Epidermal melanocyte (primary cell): ENCODE measurements around the gene CEPT1.

Experiments
- DNase-seq: peaks from one replicate; pipeline ENCODE4 v3.0.0; 2011; ENCODE audit warnings: low spot score; ENCODE audit not compliant: insufficient read length

Gene CEPT1

DNA sequence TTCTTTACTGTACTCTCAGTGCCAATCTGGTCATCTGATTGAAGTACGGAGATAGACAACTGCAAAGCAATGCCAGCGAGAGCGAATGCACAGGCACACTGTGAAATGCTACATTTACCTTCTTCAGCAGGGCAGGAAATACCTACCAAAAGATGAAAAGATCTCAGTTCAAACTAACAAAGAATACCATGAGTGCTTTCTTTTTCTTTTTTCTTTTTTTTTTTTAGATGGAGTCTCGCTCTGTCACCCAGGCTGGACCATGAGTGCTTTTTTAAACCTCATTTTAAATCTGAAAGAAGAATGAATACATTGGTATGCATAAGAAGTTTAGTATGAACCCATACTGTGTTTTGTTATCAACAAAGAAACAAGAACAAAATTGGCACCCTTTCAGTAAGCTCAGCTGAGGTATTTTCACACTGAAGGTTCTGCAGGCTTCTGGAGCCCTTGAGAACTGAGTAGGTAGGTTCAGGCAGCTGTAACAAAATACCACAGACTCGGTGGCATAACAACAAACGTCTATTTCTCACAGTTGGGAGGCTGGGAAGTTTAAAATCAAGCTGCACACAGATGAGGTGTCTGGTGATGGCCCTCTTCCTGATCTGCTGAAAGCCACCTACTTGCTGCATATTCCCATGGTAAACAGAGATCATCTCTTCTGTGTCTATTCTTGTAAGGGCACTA lies 85.8 kb downstream of the CEPT1 start:
- DNase-seq, result no peak

DNA sequence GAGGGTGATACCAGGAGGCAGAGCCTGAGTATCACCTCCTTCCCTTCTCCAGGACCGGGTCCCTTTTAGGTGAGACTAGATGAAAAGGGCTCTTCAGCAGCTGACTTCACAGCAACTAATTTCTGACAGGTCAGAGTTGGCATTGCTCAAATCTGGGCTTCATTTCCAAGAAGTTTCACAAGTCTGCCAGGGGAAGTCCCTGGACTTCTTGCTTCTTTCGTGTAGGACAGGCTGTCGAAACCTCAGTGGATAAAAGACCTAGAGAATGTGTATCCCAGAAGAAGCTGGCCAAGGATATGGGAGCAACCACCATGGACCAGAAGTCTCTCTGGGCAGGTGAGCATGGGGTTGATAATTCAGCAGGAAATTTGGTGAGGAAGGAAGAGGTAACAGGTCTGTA lies 87.4 kb downstream of the CEPT1 start, which contains the start of gene CHI3L2:
Gene CHI3L2 (plus strand): TSS at position 280 of the 400 bp plus-strand sequence. CDS start 17 bp downstream, at position 297.
- no peak for DNase-seq

DNA sequence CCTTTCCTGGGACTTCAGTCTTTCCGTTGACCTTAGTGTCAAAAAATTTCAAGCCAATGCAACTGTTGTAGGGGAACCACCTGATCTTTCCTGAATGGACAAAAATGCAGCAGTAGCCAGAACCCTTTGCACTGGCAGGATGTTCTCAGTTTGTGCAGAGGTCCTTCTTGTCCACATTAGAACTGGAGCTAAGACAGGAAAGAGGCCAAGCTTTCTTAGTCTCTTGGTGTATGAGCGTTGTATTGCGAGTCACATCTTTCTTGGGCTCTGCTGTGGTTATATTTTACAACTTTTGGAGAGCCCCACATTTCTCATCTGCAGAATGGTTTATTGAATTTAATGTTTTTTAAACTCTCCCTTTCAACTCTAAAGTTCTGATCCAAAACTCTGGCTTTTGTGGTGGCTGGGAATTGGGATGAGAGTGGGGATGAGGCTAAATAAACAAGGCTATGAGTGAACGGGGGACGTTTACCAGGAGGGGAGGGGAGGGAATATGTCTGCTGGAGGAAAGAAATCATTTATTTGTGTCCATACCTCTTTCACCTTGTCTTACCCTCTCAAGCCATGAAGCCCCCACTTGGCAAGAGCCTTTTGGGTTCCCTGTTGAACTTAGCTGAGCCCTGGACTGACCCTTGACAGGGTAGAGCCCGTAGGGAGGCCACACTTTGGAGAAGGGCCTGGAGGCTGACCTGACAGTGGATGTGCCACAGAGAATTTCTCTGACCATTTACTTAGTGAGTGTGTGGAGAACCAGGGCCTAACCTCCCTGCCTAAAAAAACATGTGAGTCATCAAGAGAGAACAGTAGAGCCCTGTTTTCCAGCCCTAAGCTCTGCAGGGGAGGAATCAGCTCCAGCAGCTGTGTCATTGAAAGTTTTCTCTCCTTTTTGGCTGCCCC lies 88.1 kb downstream of the CEPT1 start:
- peak; percentile 94 for DNase-seq

DNA sequence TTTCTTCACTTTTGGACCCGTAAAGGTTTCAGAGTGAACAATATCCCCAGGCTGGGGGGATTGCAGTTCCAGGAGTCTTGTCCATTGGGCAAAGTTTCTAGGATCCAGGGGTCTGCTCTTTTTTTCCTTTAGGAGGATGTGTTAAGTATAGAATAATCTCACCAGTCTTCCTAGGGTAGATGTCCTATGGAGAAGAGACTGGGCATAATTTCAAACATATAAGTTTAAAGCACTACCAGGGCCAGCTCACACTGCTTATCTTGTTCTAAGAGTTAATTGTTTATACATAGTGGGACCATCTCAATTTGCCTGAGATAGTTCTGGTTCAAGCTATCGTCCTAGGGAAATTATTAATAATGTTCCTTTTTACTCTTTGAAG lies 88.7 kb downstream of the CEPT1 start:
- DNase-seq, result no peak

DNA sequence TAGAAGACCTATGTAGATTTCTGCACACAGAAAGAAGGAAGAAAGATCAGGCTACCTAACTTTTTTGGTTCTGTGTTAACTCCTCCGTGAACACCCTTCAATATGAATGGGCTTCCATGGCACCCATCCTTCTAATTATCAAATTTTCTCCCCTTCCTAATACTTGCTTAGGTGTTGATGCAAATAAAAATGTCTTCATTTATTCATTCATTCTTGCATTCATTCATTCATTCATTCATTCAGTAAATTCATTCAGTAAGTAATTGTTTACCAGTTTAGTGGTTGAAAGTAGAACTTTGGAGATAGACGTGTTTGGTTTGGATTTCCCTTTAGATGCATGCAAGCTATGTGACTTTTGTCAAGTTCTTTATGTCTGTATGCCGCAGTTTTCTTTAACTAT lies 92.1 kb downstream of the CEPT1 start:
- no peak for DNase-seq

GRCh38 chr1:111234258-111234657 lies 94.2 kb downstream of the CEPT1 start:
- DNase-seq, result no peak
